ENCODE data around the gene POLE3.
"Not testable (repeated sequence)": the region's sequence is repeated elsewhere in the genome, so short reads cannot be mapped to it uniquely, and the experiment has no call there.

The POLE3 gene

DNA sequence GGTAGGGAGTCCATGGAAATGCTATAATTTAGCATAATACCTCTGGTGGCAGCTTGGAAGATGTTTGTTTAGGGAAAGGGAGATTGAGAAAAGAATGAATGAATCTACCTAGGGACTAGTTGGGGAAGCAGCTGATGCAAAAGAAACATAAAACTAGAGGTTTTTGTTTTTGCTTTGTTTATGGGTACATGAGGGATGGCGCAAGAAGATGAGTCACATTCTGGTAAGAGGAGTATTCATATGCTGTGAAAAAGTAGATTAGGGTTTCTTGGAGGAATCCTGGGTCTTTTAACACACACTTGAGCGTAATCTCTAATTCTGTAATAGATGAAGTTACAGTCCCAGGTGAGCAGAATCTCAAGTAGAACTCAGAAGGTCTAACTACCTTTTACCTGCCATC is 17.2 kb upstream of the POLE3 start:
- DNase-seq (ENCODE audit: insufficient read length) (no peak), FAIRE-seq (no peak)
- TF ChIP-seq POLR2A (IDR thresholded peaks at IDR 0.05; ENCODE audit: low read depth, low read length) (no peak), POLR2AphosphoS5 (IDR thresholded peaks at IDR 0.05; ENCODE audit: low read depth, low read length) (no peak), TAF1 (IDR thresholded peaks at IDR 0.05; ENCODE audit: borderline replicate concordance, low read depth, low read length) (no peak)

DNA sequence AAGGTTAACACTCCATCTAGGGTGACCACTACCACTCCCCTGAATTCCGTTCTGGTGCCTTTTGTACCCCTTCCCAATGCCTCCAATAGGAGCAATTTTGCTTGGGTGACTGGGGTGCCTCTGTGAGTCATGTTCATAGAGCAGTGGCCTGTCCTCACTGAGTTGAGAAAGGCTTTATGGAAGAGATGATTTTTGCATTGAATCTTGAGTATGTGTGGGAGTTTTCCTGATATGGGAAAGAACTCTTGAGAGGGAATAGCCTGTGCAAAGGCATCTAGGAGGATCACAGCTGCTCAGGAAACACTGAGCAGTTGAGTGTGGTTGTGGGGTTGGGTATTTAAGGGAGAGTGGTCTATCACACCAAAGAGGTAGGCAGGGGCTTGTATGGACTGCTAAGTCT is 16.2 kb upstream of the POLE3 start:
- DNase-seq (ENCODE audit: insufficient read length) (no peak), FAIRE-seq (no peak)
- no peak for TF ChIP-seq TAF1 (IDR thresholded peaks at IDR 0.05; ENCODE audit: borderline replicate concordance, low read depth, low read length)
- TF ChIP-seq POLR2A (IDR thresholded peaks at IDR 0.05; ENCODE audit: low read depth, low read length) = no peak
- no peak for TF ChIP-seq POLR2AphosphoS5 (IDR thresholded peaks at IDR 0.05; ENCODE audit: low read depth, low read length)

DNA sequence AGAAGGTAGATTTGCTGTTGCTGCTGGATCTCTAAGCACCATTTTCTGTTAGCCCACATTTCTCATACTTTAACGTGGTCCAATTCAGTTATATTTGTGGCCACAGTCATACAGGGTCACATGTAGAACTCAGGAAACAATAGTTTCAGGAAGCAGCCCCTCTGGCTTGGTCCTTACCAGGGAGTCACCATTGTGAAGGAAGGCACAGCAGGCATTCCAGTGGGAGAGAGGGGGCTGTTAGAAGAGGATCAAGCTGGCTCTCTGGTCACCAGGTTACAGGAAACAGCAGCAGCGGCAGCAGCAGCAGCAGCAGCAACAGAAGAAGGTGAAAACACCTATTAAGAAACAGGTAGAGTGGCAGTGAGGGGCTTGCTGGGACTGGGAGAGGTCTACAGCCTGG is 14.6 kb upstream of the POLE3 start:
- no peak for TF ChIP-seq POLR2A (IDR thresholded peaks at IDR 0.05; ENCODE audit: low read depth, low read length)
- TF ChIP-seq TAF1 (IDR thresholded peaks at IDR 0.05; ENCODE audit: borderline replicate concordance, low read depth, low read length) = no peak
- no peak for TF ChIP-seq POLR2AphosphoS5 (IDR thresholded peaks at IDR 0.05; ENCODE audit: low read depth, low read length)
- no peak for DNase-seq (ENCODE audit: insufficient read length)
- FAIRE-seq = no peak

DNA sequence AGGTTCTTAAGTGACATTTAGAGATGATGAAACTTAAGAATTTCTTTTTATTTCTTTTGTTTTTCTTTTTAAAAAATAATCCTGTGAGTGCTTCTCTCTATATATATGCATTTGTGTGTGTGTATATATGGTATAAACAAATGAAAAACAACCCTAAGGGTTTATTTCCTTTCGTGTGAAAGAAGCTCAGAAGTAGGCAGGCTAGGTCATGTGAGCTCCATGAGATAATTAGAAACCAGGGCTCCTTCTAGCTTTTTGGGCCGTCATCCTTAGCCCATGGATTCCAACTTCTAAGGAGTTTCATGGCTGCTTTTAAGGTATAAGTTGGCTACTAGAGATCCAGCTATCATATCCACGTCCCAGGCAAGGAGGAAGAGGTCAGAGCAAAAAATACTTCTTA is 11.3 kb upstream of the POLE3 start:
- TF ChIP-seq POLR2A (IDR thresholded peaks at IDR 0.05; ENCODE audit: low read depth, low read length) = no peak
- TF ChIP-seq TAF1 (IDR thresholded peaks at IDR 0.05; ENCODE audit: borderline replicate concordance, low read depth, low read length) = no peak
- no peak for TF ChIP-seq POLR2AphosphoS5 (IDR thresholded peaks at IDR 0.05; ENCODE audit: low read depth, low read length)

DNA sequence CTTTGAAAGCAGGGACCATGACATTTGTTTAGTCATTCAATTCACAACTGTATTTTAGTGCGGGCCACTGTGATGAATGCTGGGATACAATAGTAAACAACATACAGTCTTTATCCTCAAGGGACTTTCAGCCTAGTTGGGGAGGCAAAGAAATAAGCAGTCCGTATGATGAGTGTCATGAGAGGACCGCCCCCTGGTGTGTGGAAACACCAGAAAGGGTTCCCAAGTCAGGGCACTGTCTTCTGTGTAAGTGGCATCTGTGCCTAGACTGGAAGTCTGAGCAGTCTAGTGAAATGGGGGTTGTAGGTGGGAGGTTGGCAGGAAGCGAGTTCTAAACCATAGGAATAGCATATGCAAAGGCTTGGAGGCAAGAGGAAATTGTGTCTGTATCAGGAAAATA is 6.9 kb upstream of the POLE3 start:
- no peak for DNase-seq (ENCODE audit: insufficient read length)
- peak; percentile 73 for FAIRE-seq
- TF ChIP-seq POLR2AphosphoS5 (IDR thresholded peaks at IDR 0.05; ENCODE audit: low read depth, low read length) (no peak), TAF1 (IDR thresholded peaks at IDR 0.05; ENCODE audit: borderline replicate concordance, low read depth, low read length) (no peak), POLR2A (IDR thresholded peaks at IDR 0.05; ENCODE audit: low read depth, low read length) (no peak)

More for the DNA sequence above, 11.3 kb upstream of the POLE3 start:
- DNase-seq (ENCODE audit: insufficient read length) = no peak
- no peak for FAIRE-seq

DNA sequence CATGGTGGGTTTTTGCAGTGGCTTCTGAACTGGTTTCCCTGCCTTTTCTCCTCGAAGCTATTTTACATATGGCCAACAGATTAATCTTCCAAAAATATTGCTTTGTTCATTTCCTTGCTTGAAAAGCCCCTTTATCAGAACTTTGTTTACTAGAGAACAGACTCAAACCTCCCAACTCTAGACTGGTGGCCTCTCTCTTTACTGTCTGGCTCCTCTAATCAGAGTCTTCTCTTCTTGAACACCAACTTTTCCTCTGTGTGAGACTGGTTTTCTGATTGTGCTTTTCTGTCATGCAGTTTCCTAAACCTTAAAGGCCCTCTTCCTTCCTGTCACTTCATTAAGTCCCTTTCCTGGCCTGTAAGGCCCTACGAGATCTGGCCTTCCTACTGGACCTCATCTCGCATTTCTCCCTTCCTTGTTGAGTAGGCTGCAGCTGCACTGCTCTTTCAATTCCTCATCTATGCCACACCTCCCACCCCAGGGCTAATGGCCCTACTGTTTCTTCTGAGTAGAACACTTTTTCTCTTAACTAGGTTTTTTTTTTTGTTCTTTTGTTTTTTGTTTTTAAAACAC is 5.8 kb upstream of the POLE3 start:
- no peak for TF ChIP-seq TAF1 (IDR thresholded peaks at IDR 0.05; ENCODE audit: borderline replicate concordance, low read depth, low read length)
- no peak for TF ChIP-seq POLR2AphosphoS5 (IDR thresholded peaks at IDR 0.05; ENCODE audit: low read depth, low read length)
- TF ChIP-seq POLR2A (IDR thresholded peaks at IDR 0.05; ENCODE audit: low read depth, low read length) = peak; percentile 52
- FAIRE-seq = peak; percentile 83
- DNase-seq (ENCODE audit: insufficient read length) = peak; percentile 52

DNA sequence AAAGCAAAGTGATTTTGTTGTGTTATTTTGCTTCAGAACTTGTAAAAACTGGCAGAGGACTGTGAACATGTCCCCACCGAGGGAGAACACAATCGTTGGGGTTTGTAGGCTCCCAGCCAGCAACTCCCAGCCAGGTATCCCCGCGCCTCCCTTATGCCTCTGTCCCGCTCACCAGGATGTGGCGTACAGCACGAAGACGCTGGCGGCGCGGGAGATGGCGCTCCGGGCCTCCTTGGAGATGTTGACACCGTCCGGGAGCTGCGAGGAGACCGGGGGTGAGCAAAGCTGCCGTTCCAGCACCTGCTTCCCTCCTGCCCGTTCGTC is 630 bp downstream of the POLE3 start:
- TF ChIP-seq TAF1 (IDR thresholded peaks at IDR 0.05; ENCODE audit: borderline replicate concordance, low read depth, low read length) (no peak), POLR2A (IDR thresholded peaks at IDR 0.05; ENCODE audit: low read depth, low read length) (no peak), POLR2AphosphoS5 (IDR thresholded peaks at IDR 0.05; ENCODE audit: low read depth, low read length) (no peak)
- FAIRE-seq (no peak), DNase-seq (ENCODE audit: insufficient read length) (no peak)

DNA sequence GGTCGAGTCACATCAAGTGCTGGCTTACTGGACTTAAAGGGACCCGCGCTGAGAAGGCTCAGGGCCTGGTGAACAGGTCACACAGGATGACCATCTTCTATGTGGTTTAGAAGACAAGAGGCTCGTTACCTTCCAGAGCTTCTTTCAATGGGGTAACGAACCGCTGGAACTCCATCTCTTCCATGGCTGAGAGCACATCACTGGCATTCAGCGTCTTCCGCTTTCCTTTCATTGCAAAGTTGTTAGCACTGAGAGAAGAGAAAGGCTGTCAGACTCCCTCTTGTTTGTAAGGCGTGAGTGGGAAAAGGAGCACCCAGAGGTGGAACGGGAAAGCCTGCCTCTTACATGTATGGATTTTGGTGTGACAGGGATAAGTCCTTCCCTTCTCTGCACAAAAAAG is 994 bp downstream of the POLE3 start:
- TF ChIP-seq POLR2AphosphoS5 (IDR thresholded peaks at IDR 0.05; ENCODE audit: low read depth, low read length) (no peak), TAF1 (IDR thresholded peaks at IDR 0.05; ENCODE audit: borderline replicate concordance, low read depth, low read length) (no peak), POLR2A (IDR thresholded peaks at IDR 0.05; ENCODE audit: low read depth, low read length) (no peak)
- no peak for DNase-seq (ENCODE audit: insufficient read length)
- FAIRE-seq = no peak

DNA sequence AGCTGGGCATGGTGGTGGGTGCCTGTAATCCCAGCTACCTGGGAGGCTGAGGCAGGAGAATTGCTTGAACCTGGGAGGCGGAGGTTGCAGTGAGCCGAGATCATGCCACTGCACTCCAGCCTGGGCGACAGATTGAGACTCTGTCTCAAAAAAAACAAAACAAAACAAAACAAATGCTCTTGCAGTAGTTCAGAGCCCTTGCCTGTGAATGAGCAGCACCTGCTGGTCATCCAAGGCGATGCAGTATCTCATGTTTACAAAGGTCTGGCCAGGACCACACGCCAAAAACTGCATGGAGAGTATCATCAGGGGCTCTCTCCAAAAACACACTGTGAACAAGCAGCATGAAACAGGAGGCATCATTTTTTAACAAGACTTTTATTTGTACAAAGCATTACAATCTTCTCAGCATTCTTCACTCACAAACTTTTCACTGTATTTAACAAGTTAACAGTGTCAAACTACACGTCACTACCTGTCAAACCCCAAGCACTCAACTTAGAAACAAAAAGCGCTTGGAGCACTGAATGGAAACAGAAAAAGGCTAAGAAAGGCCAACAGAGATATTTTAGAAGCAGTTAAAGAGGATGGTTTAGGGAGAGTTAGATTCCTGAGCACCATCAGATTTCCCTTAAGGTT is 3.5 kb downstream of the POLE3 start:
- FAIRE-seq; DNase-seq (ENCODE audit: insufficient read length): not testable (repeated sequence)

DNA sequence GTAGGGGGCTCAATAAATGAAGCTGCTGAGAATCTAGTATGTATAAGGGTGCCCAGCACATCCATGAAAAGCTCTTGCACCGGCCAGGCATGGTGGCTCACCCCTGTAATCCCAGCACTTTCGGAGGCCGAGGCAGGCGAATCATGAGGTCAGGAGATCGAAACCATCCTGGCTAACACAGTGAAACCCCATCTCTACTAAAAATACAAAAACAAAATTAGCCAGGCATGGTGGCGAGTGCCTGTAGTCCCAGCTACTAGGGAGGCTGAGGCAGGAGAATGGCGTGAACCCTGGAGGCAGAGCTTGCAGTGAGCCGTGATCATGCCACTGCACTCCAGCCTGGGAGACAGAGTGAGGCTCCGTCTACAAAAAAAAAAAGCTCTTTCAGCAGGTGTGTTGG is 4.1 kb downstream of the POLE3 start:
- not testable (repeated sequence) for DNase-seq (ENCODE audit: insufficient read length); FAIRE-seq

DNA sequence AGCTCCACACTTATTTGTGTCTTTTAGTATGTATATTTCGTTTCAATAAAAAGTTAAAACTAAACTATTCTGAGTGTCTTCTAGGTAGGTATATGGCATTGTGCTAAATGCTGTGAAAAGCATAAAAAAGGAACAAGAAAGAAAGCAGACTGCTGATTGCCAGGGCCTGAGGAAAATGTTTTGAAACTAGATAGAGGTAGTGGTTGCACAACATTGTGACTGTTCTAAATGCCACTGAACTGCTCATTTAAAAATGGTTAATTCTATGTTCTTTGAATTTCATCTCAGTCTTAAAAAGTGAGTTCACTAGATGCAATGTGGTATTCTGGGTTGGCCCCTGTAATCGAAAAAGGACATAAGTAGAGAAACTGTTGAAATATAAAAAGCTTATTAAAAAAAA is 6.8 kb downstream of the POLE3 start:
- FAIRE-seq (no peak), DNase-seq (ENCODE audit: insufficient read length) (no peak)
- no peak for TF ChIP-seq TAF1 (IDR thresholded peaks at IDR 0.05; ENCODE audit: borderline replicate concordance, low read depth, low read length)
- TF ChIP-seq POLR2A (IDR thresholded peaks at IDR 0.05; ENCODE audit: low read depth, low read length) = no peak
- TF ChIP-seq POLR2AphosphoS5 (IDR thresholded peaks at IDR 0.05; ENCODE audit: low read depth, low read length) = no peak

DNA sequence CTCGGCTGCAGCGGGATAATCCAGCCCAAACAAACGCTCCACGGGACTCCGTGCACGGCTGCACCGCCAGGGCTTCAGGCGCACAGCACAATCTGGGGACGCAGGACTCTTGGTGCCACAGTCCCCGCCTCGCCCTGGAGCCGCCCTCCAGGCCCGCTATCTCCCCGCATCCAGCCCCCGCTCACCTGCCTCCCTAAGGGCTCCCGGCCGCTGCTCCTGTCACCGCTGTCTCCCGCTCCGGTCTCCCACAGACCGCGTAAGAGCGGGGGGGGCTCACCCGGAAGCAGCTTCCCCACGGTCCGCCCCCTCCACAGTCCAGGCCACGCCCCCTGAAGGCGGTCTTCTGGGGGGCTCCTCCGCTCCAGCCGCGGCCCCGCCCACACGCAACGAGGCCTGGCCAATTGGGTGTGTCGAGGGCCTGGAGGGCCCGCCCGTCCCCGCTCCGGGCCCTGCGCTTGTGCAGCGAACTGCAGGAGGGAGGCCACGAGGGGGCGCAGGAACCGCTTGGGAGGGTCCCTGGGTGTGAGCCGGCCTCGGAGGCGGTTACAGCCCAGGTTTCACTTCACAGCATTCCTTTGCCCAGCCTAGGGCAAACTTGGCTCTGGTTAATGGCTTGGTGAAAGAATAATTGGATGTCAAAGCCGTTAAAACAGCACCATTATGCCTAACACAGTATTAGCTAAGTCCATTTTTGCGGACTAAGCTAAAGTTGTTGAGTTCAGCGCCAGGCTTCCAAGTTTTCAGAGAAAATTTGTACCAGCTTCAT is 9.3 kb downstream of the POLE3 start, which contains the start of gene ALAD:
Gene ALAD (minus strand): TSS at position 258 of the 766 bp plus-strand sequence. CDS start 7,725 bp downstream, outside the sequence.
- DNase-seq (ENCODE audit: insufficient read length) = peak; percentile 99
- peak; percentile 95 for FAIRE-seq
- peak; percentile 65; the same call in 1 of the 2 replicates for TF ChIP-seq POLR2A (IDR thresholded peaks at IDR 0.05; ENCODE audit: low read depth, low read length)
- TF ChIP-seq POLR2AphosphoS5 (IDR thresholded peaks at IDR 0.05; ENCODE audit: low read depth, low read length) = peak; percentile 47; the same call in 1 of the 2 replicates
- no peak for TF ChIP-seq TAF1 (IDR thresholded peaks at IDR 0.05; ENCODE audit: borderline replicate concordance, low read depth, low read length)

Measured in GM12892 (cell line).